GM20000 (cell line): ENCODE measurements around the gene RAB3IL1.
"Not testable (repeated sequence)": the region's sequence is repeated elsewhere in the genome, so short reads cannot be mapped to it uniquely, and the experiment has no call there.

Source experiments
- DNase-seq: peaks from one replicate; pipeline ENCODE4 v3.0.0; 2012; ENCODE audit warnings: low spot score
- TF ChIP-seq, protein P1 (sequence below): IDR thresholded peaks from 2 replicates; pipeline ENCODE4 v1.5.1; 2012; ENCODE audit warnings: mild to moderate bottlenecking, control low read depth; ENCODE audit errors: extremely low read depth, missing control alignments

Gene RAB3IL1

DNA sequence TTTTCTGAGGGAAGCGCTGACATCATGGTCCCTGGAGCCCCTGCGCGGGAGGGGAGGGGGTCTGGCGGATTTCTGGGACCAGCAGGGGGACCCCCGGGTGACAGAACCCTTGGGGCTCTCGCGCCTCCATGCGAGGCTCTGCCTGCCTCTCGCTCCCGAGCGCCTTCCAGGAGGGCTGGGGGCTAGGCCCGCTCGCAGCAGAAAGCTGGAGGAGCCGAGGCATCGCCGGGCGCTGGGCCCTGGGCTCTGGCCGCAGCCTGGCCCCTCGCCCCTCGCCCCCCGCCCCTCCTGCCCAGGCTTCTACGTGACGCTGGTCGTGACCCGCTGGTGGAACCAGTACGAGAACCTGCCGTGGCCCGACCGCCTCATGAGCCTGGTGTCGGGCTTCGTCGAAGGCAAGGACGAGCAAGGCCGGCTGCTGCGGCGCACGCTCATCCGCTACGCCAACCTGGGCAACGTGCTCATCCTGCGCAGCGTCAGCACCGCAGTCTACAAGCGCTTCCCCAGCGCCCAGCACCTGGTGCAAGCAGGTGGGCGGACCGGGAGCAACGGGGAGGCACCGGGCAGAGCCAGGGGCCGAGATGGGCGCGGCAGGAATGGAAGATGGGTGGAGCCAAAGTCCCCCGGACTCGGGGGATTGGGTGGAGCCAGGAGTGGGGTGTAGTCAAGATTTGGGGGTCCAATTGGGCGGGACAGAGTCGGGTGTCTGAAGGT lies 38.2 kb upstream of the RAB3IL1 start:
- DNase-seq: no peak
- TF ChIP-seq, protein P1, sequence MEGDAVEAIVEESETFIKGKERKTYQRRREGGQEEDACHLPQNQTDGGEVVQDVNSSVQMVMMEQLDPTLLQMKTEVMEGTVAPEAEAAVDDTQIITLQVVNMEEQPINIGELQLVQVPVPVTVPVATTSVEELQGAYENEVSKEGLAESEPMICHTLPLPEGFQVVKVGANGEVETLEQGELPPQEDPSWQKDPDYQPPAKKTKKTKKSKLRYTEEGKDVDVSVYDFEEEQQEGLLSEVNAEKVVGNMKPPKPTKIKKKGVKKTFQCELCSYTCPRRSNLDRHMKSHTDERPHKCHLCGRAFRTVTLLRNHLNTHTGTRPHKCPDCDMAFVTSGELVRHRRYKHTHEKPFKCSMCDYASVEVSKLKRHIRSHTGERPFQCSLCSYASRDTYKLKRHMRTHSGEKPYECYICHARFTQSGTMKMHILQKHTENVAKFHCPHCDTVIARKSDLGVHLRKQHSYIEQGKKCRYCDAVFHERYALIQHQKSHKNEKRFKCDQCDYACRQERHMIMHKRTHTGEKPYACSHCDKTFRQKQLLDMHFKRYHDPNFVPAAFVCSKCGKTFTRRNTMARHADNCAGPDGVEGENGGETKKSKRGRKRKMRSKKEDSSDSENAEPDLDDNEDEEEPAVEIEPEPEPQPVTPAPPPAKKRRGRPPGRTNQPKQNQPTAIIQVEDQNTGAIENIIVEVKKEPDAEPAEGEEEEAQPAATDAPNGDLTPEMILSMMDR: no peak

DNA sequence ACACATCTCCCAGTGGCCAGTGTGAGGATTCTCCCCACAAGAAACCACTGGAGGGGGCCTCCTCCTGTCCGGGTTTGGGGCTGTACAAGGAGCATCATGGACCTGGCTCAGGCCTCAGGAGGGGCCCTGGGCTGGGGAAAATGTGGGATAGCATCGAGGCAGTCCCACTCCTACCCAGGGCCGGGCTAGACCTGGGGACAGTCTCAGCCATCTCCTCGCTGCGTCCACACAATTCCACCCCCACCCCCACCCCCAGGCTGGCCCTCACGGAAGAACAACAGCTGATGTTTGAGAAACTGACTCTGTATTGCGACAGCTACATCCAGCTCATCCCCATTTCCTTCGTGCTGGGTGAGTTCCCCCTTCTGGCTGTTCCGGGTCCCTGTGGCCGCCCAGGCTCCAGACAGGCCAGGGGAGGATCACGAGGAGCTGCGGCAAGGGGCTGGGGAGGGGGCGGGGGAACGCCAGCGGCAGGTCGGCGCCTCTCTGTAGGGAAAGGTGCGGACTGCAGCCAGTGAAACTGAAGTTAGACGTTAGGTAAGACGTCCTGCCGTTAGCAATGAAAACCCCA lies 37.6 kb upstream of the RAB3IL1 start:
- TF ChIP-seq, protein P1: no peak
- peak; percentile 45 for DNase-seq

DNA sequence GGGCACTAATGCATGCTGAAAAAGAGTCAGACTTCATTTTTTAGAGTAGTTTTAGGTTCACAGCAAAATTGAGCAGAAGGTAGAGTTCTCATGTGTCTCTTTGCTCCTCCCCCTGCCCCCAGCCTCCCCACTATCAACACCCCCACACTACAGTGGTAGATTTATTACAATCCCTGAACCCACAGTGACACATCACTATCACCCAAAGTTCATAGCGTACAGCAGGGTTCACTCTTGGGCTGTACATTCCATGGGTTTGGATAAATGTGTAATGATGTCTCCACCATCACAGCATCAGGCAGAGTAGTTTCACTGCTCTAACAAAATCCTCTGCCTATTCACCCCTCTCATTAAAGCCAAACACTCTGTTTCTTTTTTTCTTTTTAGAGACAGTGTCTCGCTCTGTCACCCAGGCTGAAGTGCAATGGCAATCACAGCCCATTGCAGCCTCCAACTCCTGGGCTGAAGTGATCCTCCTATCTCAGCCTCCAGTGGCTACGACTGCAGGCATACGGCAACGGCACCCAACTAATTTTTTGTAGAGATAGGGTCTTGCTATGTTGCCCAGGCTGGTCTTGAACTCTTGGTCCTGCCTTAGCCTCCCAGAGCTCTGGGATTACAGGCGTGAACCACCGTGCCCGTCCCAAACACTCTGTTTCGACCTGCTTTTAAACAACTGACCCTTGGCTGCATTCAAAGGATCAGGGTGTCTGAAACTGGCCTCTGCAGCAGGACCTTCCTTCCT lies 36.9 kb upstream of the RAB3IL1 start:
- no peak for DNase-seq
- TF ChIP-seq, protein P1: no peak

DNA sequence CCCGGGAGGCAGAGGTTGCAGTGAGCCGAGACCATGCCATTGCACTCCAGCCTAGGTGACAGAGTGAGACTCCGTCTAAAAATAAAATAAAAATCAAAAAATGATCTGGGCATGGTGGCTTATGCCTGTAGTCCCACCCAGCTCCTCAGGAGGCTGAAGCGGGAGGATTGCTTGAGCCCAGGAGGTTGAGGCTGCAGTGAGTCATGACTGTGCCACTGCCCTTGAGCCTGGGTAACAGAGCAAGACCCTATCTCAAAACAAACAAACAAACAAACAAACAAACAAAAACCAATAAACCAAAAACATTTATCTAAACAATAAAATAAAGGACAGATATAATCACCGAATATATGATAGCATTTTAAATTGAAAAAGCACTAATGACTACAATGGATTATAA lies 36.3 kb upstream of the RAB3IL1 start:
- not testable (repeated sequence) for DNase-seq

DNA sequence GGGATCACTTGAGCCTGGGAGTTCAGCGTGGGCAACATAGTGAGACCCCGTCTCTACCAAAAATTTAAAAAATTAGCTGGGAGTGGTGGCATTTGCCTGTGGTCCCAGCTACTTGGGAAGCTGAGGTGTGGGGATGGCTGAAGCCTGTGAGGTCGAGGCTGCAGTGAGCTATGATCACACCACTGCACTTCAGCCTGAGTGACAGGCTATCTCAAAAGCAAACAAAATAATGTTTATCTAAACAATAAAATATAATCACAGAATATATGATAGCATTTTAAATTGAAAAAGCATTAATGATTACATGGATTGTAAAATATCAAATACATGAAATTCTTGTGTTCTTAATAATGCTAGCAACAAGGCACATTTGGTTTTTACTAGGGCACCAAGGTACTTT lies 35.5 kb upstream of the RAB3IL1 start:
- TF ChIP-seq, protein P1: no peak
- no peak for DNase-seq

DNA sequence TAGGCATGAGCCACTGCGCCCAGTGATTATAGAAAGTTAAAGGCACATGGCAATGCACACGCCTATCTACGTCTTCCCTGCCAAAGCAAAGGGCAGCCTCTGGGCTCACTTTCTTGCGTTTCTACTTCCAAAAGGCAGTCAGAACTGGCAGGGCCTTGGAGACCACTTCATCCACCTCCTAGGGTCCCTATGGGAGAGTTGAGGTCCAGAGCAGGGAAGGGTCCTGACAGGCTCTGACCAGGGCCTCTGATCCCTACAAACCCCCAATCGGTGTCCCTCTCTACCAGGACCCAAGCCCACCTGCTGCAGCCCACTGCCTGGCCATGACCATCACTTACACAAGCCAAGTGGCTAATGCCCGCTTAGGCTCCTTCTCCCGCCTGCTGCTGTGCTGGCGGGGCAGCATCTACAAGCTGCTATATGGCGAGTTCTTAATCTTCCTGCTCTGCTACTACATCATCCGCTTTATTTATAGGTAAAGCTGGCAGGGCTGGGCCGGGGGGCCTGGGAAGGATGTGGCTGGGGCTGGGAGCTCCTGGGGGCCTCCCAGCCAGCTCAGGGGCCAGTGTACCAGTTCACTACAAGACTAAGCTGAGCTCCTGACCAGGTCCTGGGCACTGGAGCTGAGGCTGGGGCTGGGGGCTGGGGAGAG lies 34.2 kb upstream of the RAB3IL1 start:
- TF ChIP-seq, protein P1: no peak

DNA sequence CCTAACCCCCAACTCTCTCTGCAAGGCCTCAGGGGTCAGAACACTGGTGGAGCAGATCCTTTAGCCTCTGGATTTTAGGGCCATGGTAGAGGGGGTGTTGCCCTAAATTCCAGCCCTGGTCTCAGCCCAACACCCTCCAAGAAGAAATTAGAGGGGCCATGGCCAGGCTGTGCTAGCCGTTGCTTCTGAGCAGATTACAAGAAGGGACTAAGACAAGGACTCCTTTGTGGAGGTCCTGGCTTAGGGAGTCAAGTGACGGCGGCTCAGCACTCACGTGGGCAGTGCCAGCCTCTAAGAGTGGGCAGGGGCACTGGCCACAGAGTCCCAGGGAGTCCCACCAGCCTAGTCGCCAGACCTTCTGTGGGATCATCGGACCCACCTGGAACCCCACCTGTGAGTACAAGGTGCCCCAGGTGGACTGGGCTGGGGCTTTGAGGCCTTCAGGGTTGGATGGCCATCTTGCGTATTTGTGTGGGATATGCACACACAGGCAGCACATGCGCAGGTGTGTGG lies 32.7 kb upstream of the RAB3IL1 start, which contains the start of gene BEST1:
Gene BEST1 (plus strand): TSS at position 317 of the 513 bp plus-strand sequence. CDS start 1,456 bp downstream, outside the sequence.
- DNase-seq: no peak

More for the DNA sequence above, 34.2 kb upstream of the RAB3IL1 start:
- no peak for DNase-seq

More for the DNA sequence above, 32.7 kb upstream of the RAB3IL1 start, which contains the start of gene BEST1:
- TF ChIP-seq, protein P1: no peak
